GM21825 (cell line): ENCODE measurements around the gene C1orf52.
A peak's percentile ranks its signal among the peaks of the same experiment; 100 is the strongest.

ENCODE experiments used
- ATAC-seq: cut with Tn5 transposase; IDR thresholded peaks from one replicate; pipeline ENCODE4 v1.9.1; 2021; ENCODE audit warnings: mild to moderate bottlenecking, moderate library complexity; ENCODE audit not compliant: unreplicated experiment

The C1orf52 gene

DNA sequence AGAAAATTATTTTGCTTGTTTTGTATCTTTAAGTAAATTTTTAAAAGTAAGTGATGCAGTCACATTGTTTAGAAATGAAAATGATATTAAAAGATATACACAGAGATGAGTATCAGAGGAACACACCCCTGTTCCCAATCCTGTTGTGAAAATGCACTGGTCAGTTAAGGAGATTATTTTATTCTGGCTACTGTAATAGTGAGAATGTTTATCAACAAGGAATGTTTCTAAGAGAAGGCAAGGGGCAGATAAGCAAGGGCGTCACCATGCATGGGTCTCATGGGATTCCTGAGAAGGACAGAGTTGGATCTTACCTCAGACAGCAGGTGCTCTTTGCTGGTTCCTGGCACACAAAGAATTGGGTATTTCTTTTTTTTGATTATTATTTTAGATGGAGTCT lies 21.8 kb downstream of the C1orf52 start:
- ATAC-seq: no peak

DNA sequence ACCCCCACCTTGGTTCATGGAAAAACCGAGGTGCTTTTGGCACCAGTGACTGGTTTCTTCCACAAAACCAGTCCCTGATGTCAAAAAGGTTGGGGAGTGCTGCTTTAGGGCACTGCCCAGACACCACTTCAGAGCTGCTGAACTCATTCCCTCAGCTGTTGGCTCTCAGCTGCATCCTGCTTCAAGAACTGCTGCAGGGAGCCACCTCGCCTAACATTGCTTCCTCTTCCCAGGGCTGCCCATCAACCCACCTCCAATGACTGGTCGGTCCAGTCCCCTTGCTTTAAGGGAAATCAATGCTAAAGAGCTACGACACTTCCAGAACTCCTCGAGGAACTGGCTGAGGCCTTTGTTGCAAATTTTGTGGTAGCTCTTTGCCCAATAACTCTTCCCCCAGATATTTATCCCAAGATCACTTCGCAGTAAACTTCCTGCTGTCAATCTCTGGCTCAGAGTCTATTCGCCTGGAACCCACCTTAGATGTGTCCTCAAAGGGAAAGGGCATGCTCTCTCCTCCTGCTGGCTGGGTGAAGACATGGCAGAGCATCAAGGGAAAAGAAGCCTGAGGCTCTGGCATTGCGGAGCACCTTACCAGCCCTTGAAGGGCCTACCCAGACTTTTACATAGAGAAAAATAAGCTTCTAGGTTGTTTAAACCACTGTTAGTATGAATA lies 29.0 kb downstream of the C1orf52 start:
- no peak for ATAC-seq

DNA sequence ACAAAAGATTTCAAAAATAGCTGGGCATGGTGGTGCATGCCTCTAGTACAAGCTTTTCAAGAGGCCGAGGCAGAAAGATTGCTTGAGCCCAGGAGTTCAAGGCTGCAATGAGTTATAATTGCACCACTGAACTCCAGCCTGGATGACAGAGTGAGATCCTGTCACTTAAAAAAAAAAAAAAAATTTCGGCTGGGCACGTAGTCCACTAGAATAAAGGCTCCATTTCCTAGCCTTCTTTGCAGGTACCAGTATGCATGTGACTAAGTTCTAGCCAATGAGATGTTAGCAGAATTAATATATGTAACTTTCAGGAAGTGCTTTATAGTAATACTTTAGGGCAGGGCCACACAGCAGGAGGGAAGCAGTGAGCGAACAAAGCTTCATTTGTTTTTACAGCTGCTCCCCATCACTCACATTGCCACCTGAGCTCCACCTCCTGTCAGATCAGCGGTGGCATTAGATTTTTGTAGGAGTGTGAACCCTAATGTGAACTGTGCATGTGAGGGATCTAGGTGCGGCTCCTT lies 29.8 kb downstream of the C1orf52 start:
- ATAC-seq: no peak

DNA sequence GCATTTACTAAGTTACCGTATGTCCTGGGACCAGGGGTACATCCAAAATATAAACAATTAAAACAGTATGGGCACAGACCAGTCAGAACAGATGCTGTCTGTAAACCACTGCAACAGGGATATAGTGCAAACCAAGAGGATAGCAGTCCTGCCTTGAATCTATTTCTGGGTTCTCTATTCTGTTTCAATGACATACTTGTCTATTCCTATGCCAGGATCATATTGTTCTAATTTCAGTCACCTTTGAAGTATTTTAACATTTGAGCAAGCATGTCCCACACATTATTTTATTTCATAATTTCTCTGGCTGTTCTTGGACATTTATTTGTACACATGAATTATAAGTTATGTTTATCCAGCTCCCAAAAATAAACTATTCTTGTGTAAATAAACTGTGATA lies 30.5 kb downstream of the C1orf52 start:
- no peak for ATAC-seq

DNA sequence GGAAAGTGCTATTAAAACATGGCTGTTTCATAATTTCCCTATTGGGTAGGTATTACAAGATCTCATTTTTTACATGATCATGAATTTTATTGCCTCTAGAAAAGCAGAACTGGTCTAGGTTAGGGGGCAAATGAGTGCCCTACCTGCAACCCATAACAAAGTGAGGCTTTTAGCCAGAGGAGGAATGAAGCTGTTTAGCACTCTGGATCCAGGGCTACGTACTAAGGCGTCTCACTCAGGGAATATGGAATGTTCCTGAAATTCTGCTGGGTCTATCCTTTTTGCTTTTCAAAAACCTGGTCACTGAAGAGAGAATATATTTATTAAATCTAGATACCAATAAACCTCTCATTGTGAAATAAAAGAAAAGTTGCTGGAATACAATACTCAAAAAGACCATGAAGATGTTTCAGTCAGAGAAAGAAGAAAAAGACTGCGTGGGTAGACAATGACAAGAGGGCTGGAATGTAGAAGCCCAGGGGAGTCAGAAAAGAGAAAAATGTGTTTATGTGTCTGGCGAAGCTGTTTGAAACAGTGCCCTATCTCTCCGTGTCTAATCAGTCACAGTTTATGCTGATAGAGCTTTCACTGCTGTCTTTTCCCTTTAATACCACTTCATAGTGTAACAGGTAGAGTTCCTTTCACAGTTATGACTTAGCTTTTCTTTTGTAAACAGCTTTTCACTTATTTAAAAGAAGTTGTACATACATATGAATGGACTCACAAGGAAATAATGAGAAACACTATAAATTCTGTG lies 33.7 kb downstream of the C1orf52 start:
- no peak for ATAC-seq

DNA sequence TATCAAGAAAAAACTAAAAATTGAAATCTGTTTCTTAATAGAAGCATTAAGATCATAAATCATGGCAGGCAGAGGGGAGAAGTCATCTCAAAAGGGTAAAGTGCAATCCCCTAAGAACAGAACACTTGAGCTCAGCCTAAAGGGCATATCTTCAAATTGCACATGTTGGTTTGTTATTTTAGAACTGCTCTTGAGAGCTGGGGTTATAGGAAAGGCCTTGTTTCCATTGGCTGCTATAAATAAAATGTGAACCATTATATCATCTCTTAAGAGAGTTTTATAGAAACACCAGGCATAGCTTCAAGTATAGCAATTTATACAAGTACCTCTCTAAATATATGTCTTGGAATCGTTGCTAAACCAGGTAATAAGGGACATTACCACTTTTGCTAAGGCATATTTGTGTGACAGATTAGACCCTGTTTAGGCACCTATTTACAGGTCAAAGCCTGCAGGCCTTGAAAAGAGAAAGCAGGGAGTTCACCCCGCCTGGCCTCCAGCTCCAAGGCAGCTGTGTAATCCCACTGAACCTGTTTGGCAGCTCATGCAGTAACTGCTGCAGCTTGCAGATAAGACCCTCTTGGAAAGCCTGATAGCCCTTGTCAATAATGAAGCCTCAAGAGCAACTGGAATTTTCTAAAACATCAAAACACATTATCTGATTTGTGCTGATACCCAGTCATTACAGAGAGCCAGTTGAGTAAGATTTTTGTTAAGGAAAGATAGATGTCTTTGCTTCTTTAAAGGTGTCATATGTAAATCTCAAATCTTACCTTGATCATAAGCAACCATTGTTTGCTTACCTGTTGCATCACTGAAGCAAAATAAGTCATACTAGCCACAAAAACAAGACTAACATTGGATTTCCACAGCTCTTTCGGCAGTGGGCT lies 34.5 kb downstream of the C1orf52 start:
- ATAC-seq: no peak

DNA sequence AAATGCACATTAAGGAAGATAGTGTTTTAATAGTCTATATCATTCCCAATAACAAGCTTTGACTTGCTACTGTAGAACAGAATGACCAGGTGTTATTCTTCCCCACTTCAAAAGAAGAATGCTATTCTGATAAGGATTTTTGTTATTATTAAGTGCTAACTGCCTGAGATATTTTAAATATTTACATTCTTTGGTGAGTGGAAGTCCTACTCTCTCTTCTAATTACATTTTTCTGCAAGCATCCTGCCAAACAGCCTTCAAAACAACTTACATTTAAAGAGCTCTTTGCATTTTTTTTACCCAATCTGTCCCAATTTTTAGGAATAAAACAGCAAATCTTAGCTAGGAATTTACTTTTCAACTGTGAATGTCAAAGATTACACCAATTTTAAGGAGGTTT lies 35.2 kb downstream of the C1orf52 start:
- ATAC-seq: no peak

DNA sequence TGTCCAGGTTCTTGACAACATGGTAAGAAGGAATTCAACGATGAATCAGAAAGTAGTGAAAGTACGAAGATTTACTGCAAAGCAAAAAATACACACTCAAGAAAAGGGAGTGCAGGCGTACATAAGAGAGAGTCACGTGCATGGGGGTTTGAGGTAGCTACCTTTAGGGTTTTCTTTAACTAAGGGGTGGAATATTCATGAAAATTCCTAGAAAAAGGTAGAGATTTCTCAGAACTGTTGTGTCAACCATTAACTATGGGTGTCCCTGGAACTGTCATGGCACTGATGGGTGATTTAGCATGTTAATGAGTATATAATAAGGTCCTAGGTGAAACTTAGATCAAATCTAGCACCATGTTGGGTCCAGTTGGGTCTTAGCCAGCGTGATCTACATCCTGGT lies 36.1 kb downstream of the C1orf52 start:
- no peak for ATAC-seq

DNA sequence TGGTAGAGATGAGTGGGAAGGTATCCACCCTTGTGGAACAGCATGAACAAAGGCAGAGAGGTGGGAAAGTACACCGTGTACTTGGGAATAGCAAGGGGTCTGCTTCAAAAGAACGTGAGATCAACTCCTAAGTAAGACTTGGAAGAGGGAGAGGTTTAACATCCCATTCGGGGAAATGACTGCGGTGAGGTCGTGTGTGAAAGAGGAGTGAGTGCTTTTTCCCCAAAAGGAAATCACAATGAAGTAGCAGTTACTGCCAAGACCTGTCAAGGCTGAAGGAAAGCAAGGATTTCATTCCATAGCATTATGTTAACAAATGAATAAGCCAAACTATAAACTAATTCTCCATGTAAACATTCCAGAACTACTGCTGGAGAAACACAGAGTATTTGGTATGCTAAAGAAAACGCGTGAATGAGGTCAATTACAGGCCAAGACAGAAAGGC lies 38.7 kb downstream of the C1orf52 start:
- ATAC-seq: no peak

DNA sequence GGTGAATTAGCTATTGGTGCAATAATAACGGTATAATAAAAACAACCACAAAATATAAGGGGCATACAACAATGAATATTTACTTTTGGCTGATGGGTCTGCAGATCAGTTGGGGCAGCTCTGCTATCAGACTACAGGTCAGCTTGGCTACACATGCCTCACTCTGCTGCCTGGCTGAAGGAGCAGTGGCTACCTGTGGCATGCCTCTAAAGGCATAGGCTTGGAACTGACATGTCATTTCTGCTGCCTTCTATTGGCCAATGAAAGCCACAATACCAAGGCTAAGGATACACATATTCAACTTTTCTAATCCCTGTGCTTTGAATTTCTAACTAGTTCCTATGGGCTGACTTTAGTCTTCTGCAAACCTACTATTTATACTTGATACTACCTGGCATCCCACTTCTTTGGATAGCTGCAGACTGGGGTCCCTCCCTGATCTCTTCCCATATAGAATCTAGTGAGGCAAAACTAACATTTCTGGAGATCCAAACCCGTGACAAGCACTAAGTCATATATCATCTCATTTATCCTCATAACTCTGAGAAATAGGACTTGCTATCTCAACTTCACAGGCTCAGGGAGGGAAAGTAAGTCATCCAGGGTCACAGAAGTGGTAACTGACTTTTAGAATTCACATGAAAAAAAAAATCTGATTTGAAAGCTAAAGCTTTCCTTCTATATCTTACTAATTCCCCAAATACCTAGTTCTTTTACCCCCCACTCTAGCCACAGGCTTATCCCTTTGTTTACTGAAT lies 39.4 kb downstream of the C1orf52 start:
- no peak for ATAC-seq

DNA sequence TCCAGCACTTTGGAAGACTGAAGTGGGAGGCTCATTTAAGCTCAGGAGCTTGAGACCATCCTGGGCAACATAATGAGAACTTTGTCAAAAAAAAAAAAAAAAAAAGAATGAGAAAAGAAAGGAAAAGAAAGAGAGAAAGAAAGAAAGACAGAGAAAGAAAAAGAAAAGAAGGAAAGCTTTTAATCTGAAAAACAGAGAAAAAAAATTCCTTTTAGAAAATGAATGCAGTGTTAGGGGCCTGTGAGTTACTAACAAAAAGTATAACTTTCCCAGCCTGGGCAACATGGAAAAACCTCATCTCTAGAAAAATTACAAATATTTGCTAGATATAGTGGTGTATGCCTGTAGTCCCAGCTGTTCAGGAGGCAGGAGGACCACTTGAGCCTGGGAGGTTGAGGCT lies 42.8 kb downstream of the C1orf52 start:
- ATAC-seq: no peak

DNA sequence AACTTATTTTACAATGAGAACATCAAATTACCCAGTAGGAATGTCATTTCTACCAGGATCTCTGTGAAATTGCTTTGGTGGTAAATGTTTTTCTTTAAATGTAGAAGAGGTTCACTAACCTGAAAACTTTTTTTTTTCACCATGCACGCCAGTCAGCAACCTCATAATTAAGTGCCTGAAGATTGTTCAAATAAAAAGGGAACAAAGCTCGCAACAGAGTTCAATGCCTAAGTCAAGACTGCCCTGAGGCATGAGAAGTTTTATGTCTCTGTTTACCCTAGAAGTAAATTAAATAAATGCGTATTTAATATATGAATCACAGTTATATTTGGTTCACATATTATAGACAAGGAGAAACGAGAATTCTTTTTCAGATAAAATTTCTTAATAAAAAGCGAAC lies 44.8 kb downstream of the C1orf52 start:
- no peak for ATAC-seq

DNA sequence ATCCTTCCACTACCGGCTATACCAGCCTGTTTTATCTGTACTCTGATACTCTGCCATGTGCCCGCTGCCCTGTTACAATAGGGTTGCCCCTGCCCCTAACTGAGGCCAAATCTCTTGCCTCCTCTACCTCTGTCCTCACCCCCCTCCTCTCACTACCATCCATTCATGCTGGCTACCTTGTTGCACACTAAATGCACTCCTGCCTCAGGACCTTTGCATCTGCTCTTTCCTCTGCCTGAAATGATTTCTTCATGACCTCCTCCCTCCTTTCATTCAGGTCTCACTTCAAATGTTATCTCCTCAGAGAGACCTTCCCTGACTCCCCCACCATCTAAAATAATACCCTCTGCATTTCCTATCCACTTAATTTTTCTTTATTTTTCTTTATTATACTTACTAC lies 51.0 kb downstream of the C1orf52 start:
- no peak for ATAC-seq

DNA sequence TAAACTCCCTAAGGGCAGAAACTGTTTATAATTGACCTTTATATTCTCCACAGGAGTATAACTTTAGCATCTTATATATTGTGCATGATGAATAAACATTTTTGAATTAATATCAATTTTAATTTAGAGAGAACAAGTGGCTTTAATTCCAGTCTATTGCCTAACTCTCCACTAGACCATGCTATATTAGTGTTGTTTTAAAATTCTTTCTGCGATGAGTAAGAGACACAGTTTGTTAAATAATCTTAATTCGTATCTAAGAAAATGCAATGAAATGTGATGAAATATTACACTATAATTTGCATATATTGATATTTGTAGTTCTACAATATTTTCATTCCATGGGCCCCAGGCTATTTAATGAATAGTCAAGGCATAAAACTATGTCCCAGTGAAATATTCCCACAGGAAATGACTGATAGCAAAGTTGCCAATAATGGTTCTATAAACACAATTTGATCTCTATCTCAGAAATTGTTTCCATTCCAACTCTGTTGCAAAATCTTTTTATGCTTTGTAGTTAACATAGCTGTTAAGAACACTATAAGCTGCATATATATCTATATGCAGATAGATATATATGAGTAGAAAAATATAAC lies 55.8 kb downstream of the C1orf52 start:
- ATAC-seq: no peak

DNA sequence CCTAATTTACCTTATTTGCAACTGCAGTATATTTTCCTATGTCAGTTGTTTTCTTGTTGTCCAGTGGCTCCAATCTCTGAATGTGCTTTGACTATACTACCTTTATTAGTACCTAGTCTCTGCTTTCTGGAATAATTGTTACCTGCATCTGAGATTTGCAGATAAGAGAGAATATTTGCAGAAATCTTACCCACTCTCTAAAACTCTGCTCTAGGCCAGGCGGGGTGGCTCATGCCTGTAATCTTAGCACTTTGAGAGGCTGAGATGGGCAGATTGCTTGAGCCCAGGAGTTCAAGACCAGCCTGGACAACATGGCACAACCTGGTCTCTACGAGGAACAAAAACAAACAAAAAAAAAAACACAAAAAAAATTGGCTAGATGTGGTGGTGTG lies 56.6 kb downstream of the C1orf52 start:
- no peak for ATAC-seq

DNA sequence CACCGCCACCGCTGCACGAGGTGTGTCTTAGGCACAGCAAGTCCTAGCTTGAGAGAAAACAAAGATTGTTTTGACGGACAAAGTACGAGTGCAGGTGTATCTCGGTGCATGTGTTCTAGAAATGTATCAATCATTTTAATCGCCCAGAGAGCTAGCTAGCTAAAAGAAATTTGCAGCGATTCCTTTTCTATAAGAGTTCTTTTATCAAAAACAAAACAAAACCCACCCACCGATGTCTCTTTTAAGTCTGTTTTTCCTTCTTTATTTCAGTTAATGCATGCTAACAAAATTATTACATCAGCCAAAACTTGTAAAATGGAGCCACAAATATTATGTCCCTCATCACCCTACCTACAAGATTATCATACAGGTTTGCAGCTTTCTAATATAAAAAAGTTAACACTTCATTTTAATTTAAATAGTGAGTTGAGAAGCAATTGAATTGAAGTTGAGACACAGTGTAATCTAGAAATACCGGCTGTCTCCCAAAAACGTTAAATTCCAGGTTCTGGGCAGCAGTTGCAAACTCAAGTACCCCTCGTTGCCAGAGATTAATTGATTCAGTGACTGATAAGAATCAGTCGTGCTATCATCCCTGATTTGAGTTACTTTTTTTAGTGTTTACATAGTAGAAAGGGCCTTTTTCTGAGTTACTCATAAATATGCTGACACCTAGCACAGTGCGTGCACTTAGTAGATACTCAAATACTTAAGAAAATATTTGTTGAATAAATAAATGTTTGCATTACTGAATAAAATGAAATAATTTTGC lies 57.2 kb downstream of the C1orf52 start:
- peak; percentile 8 for ATAC-seq

DNA sequence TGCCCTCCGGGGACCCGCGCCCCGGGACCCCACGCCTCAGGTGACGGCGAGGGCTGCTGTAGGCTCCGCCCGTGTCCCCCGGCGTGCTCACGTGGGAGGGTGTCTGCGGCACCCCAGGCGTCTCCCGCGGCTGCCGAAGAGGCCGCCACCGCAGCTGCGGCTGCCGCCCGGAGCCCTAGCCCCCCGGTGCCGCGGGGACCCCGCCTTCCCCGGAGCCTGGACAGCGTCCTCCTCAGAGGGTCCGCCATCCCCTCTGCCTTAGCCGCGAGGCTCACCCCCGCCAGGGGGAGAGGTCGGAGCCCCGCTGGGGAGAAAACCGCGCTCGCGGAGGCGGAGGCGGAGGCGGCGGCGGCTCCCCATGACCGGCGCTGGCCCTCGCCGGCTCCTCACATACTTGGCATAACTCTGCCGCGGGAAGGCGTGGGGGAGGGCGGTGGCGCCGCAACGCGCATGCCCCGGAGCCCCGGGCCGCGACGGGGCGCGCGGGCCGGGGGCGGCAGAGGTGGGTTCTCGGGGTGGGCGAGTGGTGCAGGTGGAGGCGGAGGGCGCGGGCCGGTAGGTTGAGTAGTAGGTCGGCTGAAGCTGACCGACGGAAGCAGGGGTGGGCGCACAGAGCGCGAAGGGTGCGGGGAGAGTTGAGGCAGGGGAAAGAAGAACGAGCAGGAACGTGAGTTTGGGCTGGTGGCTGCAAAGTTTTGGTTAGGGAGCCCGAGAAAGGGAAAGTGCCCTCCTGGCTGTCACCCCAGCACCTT lies 57.9 kb downstream of the C1orf52 start:
- peak; percentile 42 for ATAC-seq

DNA sequence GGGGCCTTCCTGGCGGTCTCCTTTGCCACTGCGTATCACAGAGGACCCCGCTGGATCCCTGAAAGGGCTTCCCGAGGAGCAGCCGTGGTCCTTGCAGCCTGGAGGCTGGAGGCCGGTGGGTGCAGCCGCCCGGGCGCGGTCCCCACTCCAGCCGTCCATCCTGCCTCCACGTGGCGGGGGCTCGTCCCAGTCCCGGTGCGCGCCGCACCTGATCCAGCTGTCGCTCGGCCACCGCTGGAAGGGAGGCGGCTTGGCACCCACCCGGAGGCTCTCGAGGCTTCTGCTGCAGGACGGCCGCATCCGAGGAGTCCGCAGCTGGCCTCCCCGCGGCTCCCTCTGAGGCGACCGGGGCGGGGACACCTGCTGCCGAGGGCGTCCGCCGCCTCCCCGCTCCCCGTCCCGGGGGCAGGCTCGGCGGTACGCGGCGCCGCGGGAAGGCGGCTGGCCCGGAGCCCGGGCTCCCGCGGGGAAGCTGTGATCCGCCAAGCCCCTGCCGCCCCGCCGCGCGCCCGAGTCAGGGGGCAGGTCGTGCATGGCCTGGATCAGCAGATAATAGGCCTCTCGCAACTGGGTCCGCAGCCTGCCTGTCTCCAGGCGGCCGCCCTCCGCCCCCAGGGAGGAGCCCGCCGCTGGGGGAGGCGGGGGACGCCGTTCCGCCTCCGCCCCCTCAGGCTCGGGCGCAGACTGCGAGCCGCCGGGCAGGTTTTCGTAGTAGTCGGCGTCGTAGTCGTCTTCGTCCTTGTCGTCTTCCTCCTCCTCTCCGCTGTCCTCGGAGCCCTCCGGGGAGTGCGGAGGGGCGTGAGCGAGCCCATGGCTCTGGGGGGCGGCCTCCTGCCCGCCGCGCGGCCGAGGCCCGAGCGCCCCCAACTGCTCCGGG lies 58.8 kb downstream of the C1orf52 start, which contains the start of gene SYDE2:
Gene SYDE2 (minus strand): TSS at position 554 of the 877 bp plus-strand sequence. CDS start 20 bp downstream, at position 534.
- peak; percentile 71 for ATAC-seq
